WTC11 (cell line): ENCODE data around the gene GPR6. TPM values are rescaled to one million over a fixed set of nuclear protein-coding genes. Genes with fewer than 3 reads are reported as not detected.

Experiments used
- ATAC-seq: fragments of 200-7000 bp; cut with Tn5 transposase; 2 replicates; pipeline ENCODE4 v1.10.0; 2021; ENCODE audit warnings: mild to moderate bottlenecking, moderate library complexity
- CTCF ChIA-PET: fragments of 300-600 bp; sonication (Branson Sonifier 250); formaldehyde crosslinking; loops from one replicate; lab custom pipeline; 2021; ENCODE audit warnings: antibody characterized with exemption; lab: Charles Lee
- POLR2A ChIA-PET: fragments of 350-600 bp; sonication (Branson Sonifier 250); formaldehyde crosslinking; loops from one replicate; lab custom pipeline; 2021; ENCODE audit warnings: antibody characterized with exemption; lab: Charles Lee
- DNase-seq: peaks from one replicate; pipeline ENCODE4 v3.0.0; 2021; ENCODE audit warnings: low spot score
- H3K27ac Mint-ChIP-seq: 2 replicates; pipeline ENCODE4 v1.8.0; 2021; ENCODE audit warnings: mixed read lengths
- H3K27me3 Mint-ChIP-seq: 2 replicates; pipeline ENCODE4 v1.8.0; 2021; ENCODE audit warnings: low read depth, mild to moderate bottlenecking, moderate library complexity, mixed read lengths
- H3K36me3 Mint-ChIP-seq: 2 replicates; pipeline ENCODE4 v1.8.0; 2021; ENCODE audit warnings: mixed read lengths
- H3K4me1 Mint-ChIP-seq: 2 replicates; pipeline ENCODE4 v1.8.0; 2022; ENCODE audit warnings: mixed read lengths
- H3K4me3 Mint-ChIP-seq: 2 replicates; pipeline ENCODE4 v1.8.0; 2021; ENCODE audit warnings: mild to moderate bottlenecking, moderate library complexity, mixed read lengths
- H3K9me3 Mint-ChIP-seq: 2 replicates; pipeline ENCODE4 v1.8.0; 2021; ENCODE audit warnings: mixed read lengths
- CTCF ChIP-seq: fragments of 200-600 bp; IDR thresholded peaks from 2 replicates; pipeline ENCODE4 v1.8.0; 2022; ENCODE audit warnings: antibody characterized with exemption
- E2F1 ChIP-seq: sonication (generic); formaldehyde crosslinking; IDR thresholded peaks from 2 replicates; pipeline ENCODE4 v1.8.0; 2022; ENCODE audit warnings: mild to moderate bottlenecking, missing genetic modification reagents
- EMX1 ChIP-seq: fragments of 250-450 bp; sonication (Bioruptor Pico); IDR thresholded peaks from 2 replicates; pipeline ENCODE4 v1.8.0; 2021; ENCODE audit warnings: mild to moderate bottlenecking
- ESRRA ChIP-seq: sonication (generic); formaldehyde crosslinking; IDR thresholded peaks from 2 replicates; pipeline ENCODE4 v1.8.1; 2022; ENCODE audit warnings: mild to moderate bottlenecking, missing genetic modification reagents, borderline replicate concordance
- ETV6 ChIP-seq: sonication (generic); formaldehyde crosslinking; IDR thresholded peaks from 2 replicates; pipeline ENCODE4 v1.8.1; 2022; ENCODE audit warnings: mild to moderate bottlenecking, missing genetic modification reagents
- FOXJ3 ChIP-seq: sonication (generic); formaldehyde crosslinking; IDR thresholded peaks from 2 replicates; pipeline ENCODE4 v1.9.0; 2021; ENCODE audit warnings: missing genetic modification reagents, mild to moderate bottlenecking, borderline replicate concordance
- FOXK1 ChIP-seq: sonication (generic); formaldehyde crosslinking; IDR thresholded peaks from 2 replicates; pipeline ENCODE4 v1.8.0; 2022; ENCODE audit warnings: mild to moderate bottlenecking, moderate library complexity, missing genetic modification reagents
- GRHL2 ChIP-seq: fragments of 250-450 bp; sonication (Bioruptor Pico); IDR thresholded peaks from 2 replicates; pipeline ENCODE4 v1.8.0; 2022; ENCODE audit warnings: mild to moderate bottlenecking, moderate library complexity; ENCODE audit not compliant: insufficient replicate concordance, severe bottlenecking
- IRF1 ChIP-seq: sonication (generic); formaldehyde crosslinking; IDR thresholded peaks from 2 replicates; pipeline ENCODE4 v1.8.0; 2023; ENCODE audit warnings: missing genetic modification reagents
- MAX ChIP-seq: sonication (generic); formaldehyde crosslinking; IDR thresholded peaks from 2 replicates; pipeline ENCODE4 v1.8.0; 2022; ENCODE audit warnings: mild to moderate bottlenecking, missing genetic modification reagents
- MLX ChIP-seq: sonication (generic); formaldehyde crosslinking; IDR thresholded peaks from 2 replicates; pipeline ENCODE4 v1.8.1; 2023; ENCODE audit warnings: mild to moderate bottlenecking, missing genetic modification reagents, moderate library complexity
- MYBL2 ChIP-seq: sonication (generic); formaldehyde crosslinking; IDR thresholded peaks from 2 replicates; pipeline ENCODE4 v1.8.1; 2023; ENCODE audit warnings: mild to moderate bottlenecking, moderate library complexity, missing genetic modification reagents
- NFE2L1 ChIP-seq: sonication (generic); formaldehyde crosslinking; IDR thresholded peaks from 2 replicates; pipeline ENCODE4 v1.8.1; 2023; ENCODE audit warnings: missing genetic modification reagents
- SMAD4 ChIP-seq: sonication (generic); formaldehyde crosslinking; IDR thresholded peaks from 2 replicates; pipeline ENCODE4 v1.8.0; 2022; ENCODE audit warnings: mild to moderate bottlenecking, missing genetic modification reagents
- STAT6 ChIP-seq: sonication (generic); formaldehyde crosslinking; conservative IDR thresholded peaks from 2 replicates; pipeline ENCODE4 v1.8.1; 2023; ENCODE audit warnings: mild to moderate bottlenecking, low read depth, missing genetic modification reagents, moderate library complexity
- TCF7 ChIP-seq: sonication (generic); formaldehyde crosslinking; IDR thresholded peaks from 2 replicates; pipeline ENCODE4 v1.8.0; 2022; ENCODE audit warnings: mild to moderate bottlenecking, low read depth, missing genetic modification reagents, moderate library complexity
- USF2 ChIP-seq: sonication (generic); formaldehyde crosslinking; IDR thresholded peaks from 2 replicates; pipeline ENCODE4 v1.8.1; 2023; ENCODE audit warnings: mild to moderate bottlenecking, missing genetic modification reagents, moderate library complexity
- ZNF396 ChIP-seq: fragments of 250-450 bp; sonication (Bioruptor Pico); IDR thresholded peaks from 2 replicates; pipeline ENCODE4 v1.8.0; 2021; ENCODE audit warnings: mild to moderate bottlenecking, moderate library complexity, borderline replicate concordance
- ZNF532 ChIP-seq: fragments of 250-450 bp; sonication (Bioruptor Pico); IDR thresholded peaks from 2 replicates; pipeline ENCODE4 v1.9.0; 2021; ENCODE audit warnings: mild to moderate bottlenecking, borderline replicate concordance
- ZSCAN18 ChIP-seq: fragments of 250-450 bp; sonication (Bioruptor Pico); IDR thresholded peaks from 2 replicates; pipeline ENCODE4 v2.1.2; 2022; ENCODE audit warnings: mild to moderate bottlenecking, moderate library complexity
- total RNA-seq: library from RNA; stranded (reverse); gene quantifications from 3 replicates; pipeline ENCODE4 v1.2.3, GENCODE V29; 2021

GPR6 gene
- total RNA-seq, 1 experiment from 2014 or later: 0.22 TPM

- peaks cover 7% of the 10 kb centered on the region; the same call in 1 of the 2 replicates for H3K4me1 Mint-ChIP-seq
- TF ChIP-seq TCF7 (no peak), FOXK1 (CRISPR knock-in tag) (no peak), USF2 (CRISPR knock-in tag) (no peak), ETV6 (CRISPR knock-in tag) (no peak), MAX (CRISPR knock-in tag) (no peak), ZSCAN18 (CRISPR knock-in tag) (no peak), E2F1 (no peak), IRF1 (CRISPR knock-in tag) (no peak), NFE2L1 (CRISPR knock-in tag) (no peak), ZNF396 (no peak), MYBL2 (no peak), ESRRA (no peak), MLX (no peak), STAT6 (CRISPR knock-in tag) (no peak), SMAD4 (CRISPR knock-in tag) (no peak), GRHL2 (CRISPR knock-in tag) (no peak)
- H3K4me3 Mint-ChIP-seq: no peak overlapping the region
- no peak for ATAC-seq
- no peak overlapping the region for H3K27ac Mint-ChIP-seq
- H3K36me3 Mint-ChIP-seq: no peaks in the 10 kb centered on the region
- no peak for DNase-seq
- H3K27me3 Mint-ChIP-seq: no peaks in the 10 kb centered on the region
- POLR2A ChIA-PET: no interaction called here
- CTCF ChIA-PET: interaction anchor here (1.3 kb wide), 1 partner anchor 22 kb away, joined by 4 read pairs; no protein-coding TSS in a partner anchor
- no peaks in the 10 kb centered on the region for H3K9me3 Mint-ChIP-seq
Observed at GRCh38 chr6:110017306-110017705, 39.2 kb downstream of the GPR6 start.

GRCh38 chr6:110017946-110018345, 39.8 kb downstream of the GPR6 start:
- CTCF ChIA-PET: interaction anchor here (1.3 kb wide), 1 partner anchor 22 kb away, joined by 4 read pairs; no protein-coding TSS in a partner anchor
- no peaks in the 10 kb centered on the region for H3K36me3 Mint-ChIP-seq
- TF ChIP-seq CTCF (no peak), ZNF532 (CRISPR knock-in tag) (no peak), TCF7 (no peak), EMX1 (CRISPR knock-in tag) (no peak), FOXJ3 (no peak)

More at GRCh38 chr6:110017946-110018345, 39.8 kb downstream of the GPR6 start:
- Mint-ChIP-seq H3K4me3 (no peak overlapping the region), H3K27me3 (no peaks in the 10 kb centered on the region), H3K27ac (no peak overlapping the region), H3K4me1 (peaks cover 7% of the 10 kb centered on the region; the same call in 1 of the 2 replicates), H3K9me3 (no peaks in the 10 kb centered on the region)
- POLR2A ChIA-PET: no interaction called here
- DNase-seq: no peak
- no peak for ATAC-seq
